Uterus (tissue), 2 donors: ENCODE data around the gene PLK5.

Source experiments
- POLR2A ChIP-seq, 2 donors: fragments of 450-650 bp; IDR thresholded peaks; one replicate each; pipeline ENCODE4 v1.6.1; 2016; ENCODE audit warnings: antibody characterized with exemption in 2 of 2, mild to moderate bottlenecking in 1 of 2, moderate library complexity in 1 of 2
- TF ChIP-seq, protein P1 (sequence below), 4 experiments: fragments of 200-600 bp in 2 of 4; fragments of 450-650 bp in 2 of 4; sonication (generic) in 2 of 4; IDR thresholded peaks; one replicate each; pipeline ENCODE4 v1.5.1; 2016 to 2019; ENCODE audit warnings: antibody characterized with exemption in 4 of 4, mild to moderate bottlenecking in 2 of 4, moderate library complexity in 1 of 4

DNA sequence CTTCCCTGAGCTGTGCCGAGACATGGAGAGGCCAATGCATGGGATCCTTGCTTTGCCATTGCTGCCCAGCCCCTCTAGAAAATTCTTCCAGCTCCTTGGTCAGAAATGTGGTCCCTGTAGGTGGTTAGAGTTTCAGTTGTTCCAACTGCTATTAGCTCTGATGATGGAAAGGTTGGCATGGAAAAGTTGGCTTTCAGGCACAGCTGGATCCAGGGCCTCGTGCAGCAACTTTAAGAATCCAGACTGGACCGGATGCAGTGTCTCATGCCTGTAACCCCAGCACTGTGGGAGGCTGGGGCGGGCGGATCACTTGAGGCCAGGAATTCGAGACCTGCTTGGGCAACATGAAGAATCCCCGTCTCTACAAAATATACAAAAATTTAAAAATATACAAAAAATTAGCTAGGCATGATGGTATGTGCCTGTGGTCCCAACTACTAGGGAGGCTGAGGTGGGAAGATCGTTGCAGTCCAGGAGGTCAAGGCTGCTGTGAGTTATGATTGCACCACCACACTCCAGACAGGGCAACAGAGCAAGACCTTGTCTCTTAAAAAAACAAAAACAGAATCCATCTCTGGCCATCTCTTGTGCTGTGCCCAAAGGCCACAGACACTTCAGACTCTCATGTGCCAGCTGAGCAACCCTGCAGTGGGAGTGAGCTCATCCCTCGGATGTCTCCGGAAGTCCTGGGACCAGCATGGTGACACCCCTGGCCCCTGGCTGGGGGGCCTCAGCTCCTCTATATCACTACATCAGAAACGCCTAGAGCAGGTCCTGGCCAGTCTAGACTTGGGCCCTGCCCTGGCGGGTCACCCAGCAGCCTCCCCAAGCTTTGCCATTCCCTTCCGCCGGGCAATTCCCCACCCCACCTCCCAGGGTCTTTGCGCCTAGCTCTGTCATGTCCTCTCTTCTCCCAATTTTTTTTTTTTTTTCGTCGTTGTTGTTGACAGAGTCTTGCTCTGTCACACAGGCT, 27.5 kb downstream of the PLK5 start:
- TF ChIP-seq, protein P1, sequence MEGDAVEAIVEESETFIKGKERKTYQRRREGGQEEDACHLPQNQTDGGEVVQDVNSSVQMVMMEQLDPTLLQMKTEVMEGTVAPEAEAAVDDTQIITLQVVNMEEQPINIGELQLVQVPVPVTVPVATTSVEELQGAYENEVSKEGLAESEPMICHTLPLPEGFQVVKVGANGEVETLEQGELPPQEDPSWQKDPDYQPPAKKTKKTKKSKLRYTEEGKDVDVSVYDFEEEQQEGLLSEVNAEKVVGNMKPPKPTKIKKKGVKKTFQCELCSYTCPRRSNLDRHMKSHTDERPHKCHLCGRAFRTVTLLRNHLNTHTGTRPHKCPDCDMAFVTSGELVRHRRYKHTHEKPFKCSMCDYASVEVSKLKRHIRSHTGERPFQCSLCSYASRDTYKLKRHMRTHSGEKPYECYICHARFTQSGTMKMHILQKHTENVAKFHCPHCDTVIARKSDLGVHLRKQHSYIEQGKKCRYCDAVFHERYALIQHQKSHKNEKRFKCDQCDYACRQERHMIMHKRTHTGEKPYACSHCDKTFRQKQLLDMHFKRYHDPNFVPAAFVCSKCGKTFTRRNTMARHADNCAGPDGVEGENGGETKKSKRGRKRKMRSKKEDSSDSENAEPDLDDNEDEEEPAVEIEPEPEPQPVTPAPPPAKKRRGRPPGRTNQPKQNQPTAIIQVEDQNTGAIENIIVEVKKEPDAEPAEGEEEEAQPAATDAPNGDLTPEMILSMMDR (IDR thresholded peaks at IDR 0.05) = no peak
- no peak for TF ChIP-seq POLR2A (IDR thresholded peaks at IDR 0.05)
